ENCODE measurements around the gene HDLBP.

DNA sequence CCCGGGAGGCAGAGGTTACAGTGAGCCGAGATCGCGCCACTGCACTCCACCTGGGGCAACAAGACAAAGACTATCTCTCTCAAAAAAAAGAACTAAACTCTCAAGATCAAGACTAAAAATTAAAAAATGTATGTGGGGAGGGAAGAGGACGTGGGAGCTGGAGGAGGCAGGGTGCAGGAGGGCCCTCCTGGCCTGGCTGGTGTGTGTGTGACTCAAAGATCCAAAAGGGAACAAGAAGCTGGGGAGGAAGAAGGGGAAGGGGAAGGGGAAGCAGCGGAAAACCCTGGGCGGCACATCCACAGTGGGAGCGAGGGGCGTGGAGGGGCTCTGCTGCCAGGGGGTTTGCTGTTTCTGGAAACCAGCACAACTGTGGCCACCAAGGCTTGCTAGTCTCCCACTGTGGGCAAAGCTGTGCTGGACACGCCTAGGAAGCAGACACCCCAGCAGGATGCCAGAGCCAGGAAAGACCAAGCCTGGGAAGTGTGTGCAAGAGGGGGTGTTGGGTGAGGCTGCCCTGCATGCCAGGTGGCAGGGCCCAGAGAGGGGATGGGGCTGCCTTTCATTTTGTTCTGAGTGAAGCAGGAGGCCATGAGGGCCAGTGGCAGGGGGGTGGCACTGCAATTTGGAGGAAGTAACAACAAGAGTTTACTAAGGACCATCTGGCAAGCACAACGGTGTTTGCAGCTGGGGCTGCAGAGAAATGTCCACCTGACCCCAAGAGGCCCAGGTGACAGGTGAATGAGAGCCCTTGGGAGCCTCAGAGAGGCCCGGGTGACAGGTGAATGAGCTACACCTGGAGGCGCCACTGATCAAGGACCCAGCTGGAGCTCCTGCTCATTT is 82.5 kb downstream of the HDLBP start:
- TF ChIP-seq, protein P1, sequence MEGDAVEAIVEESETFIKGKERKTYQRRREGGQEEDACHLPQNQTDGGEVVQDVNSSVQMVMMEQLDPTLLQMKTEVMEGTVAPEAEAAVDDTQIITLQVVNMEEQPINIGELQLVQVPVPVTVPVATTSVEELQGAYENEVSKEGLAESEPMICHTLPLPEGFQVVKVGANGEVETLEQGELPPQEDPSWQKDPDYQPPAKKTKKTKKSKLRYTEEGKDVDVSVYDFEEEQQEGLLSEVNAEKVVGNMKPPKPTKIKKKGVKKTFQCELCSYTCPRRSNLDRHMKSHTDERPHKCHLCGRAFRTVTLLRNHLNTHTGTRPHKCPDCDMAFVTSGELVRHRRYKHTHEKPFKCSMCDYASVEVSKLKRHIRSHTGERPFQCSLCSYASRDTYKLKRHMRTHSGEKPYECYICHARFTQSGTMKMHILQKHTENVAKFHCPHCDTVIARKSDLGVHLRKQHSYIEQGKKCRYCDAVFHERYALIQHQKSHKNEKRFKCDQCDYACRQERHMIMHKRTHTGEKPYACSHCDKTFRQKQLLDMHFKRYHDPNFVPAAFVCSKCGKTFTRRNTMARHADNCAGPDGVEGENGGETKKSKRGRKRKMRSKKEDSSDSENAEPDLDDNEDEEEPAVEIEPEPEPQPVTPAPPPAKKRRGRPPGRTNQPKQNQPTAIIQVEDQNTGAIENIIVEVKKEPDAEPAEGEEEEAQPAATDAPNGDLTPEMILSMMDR (conservative IDR thresholded peaks at IDR 0.05): no peak
- no peak for TF ChIP-seq EZH2 (IDR thresholded peaks at IDR 0.05; ENCODE audit: low read depth)

All from PC-9 (cell line).